Astrocyte (in vitro differentiated cells and primary cell): ENCODE results near the gene ARID5B. TPM values are rescaled to one million over a fixed set of nuclear protein-coding genes. Genes with fewer than 3 reads are reported as not detected.

Experiments used
- DNase-seq: peaks from one replicate; pipeline ENCODE4 v3.0.0-alpha.2; 2010; ENCODE audit warnings: low read depth
- FAIRE-seq: peaks from 2 replicates; lab custom pipeline; 2011; peaks lifted over from hg19 to GRCh38; lab: Jason Lieb, UNC
- H2AFZ ChIP-seq: 2 replicates; pipeline ENCODE4 v1.6.0; 2012; ENCODE audit warnings: low read depth, low read length, inconsistent platforms
- H3K27ac ChIP-seq: 2 replicates; pipeline ENCODE4 v1.5.1; 2011; ENCODE audit warnings: low read depth, low read length, inconsistent platforms
- H3K27me3 ChIP-seq: 2 replicates; pipeline ENCODE4 v1.6.0; 2011; ENCODE audit warnings: low read length, inconsistent platforms; ENCODE audit not compliant: insufficient read depth
- H3K36me3 ChIP-seq: 2 replicates; pipeline ENCODE4 v1.5.1; 2011; ENCODE audit warnings: low read length, inconsistent platforms; ENCODE audit not compliant: insufficient read depth
- H3K4me1 ChIP-seq: 2 replicates; pipeline ENCODE4 v1.5.1; 2011; ENCODE audit warnings: low read length, inconsistent platforms; ENCODE audit not compliant: insufficient read depth
- H3K4me2 ChIP-seq: 2 replicates; pipeline ENCODE4 v1.6.0; 2012; ENCODE audit warnings: low read length, inconsistent platforms
- H3K4me3 ChIP-seq: 2 replicates; pipeline ENCODE4 v1.5.1; 2011; ENCODE audit warnings: low read depth, mild to moderate bottlenecking, low read length, inconsistent platforms; ENCODE audit not compliant: insufficient read depth
- H3K79me2 ChIP-seq: 2 replicates; pipeline ENCODE4 v1.6.0; 2012; ENCODE audit warnings: mild to moderate bottlenecking, low read length, inconsistent platforms; ENCODE audit not compliant: insufficient read depth
- H3K9ac ChIP-seq: 2 replicates; pipeline ENCODE4 v1.6.0; 2012; ENCODE audit warnings: mild to moderate bottlenecking, low read length, inconsistent platforms
- H3K9me3 ChIP-seq: 2 replicates; pipeline ENCODE4 v1.5.1; 2012; ENCODE audit warnings: low read depth, mild to moderate bottlenecking, low read length, inconsistent platforms; ENCODE audit not compliant: insufficient read depth
- H4K20me1 ChIP-seq: 2 replicates; pipeline ENCODE4 v1.6.0; 2012; ENCODE audit warnings: low read length, inconsistent platforms; ENCODE audit not compliant: insufficient read depth
- H3K27ac Mint-ChIP-seq: one replicate; pipeline ENCODE4 v1.8.0; 2021; ENCODE audit warnings: mild to moderate bottlenecking, mixed read lengths; ENCODE audit not compliant: unreplicated experiment
- H3K27me3 Mint-ChIP-seq: one replicate; pipeline ENCODE4 v1.8.0; 2021; ENCODE audit warnings: low read depth, mixed read lengths; ENCODE audit not compliant: unreplicated experiment
- H3K36me3 Mint-ChIP-seq: one replicate; pipeline ENCODE4 v1.8.0; 2021; ENCODE audit warnings: low read depth, mixed read lengths; ENCODE audit not compliant: unreplicated experiment
- H3K4me1 Mint-ChIP-seq: one replicate; pipeline ENCODE4 v1.8.0; 2021; ENCODE audit warnings: low read depth, mixed read lengths; ENCODE audit not compliant: unreplicated experiment
- H3K4me3 Mint-ChIP-seq: one replicate; pipeline ENCODE4 v1.8.0; 2021; ENCODE audit warnings: mild to moderate bottlenecking, moderate library complexity, mixed read lengths; ENCODE audit not compliant: unreplicated experiment
- H3K9me3 Mint-ChIP-seq: one replicate; pipeline ENCODE4 v1.8.0; 2021; ENCODE audit warnings: mild to moderate bottlenecking, mixed read lengths; ENCODE audit not compliant: unreplicated experiment
- EZH2 ChIP-seq: IDR thresholded peaks from 2 replicates; pipeline ENCODE4 v1.6.1; 2012; ENCODE audit warnings: mild to moderate bottlenecking, low read length, inconsistent platforms; ENCODE audit not compliant: insufficient read depth
- total RNA-seq: library from RNA; stranded (reverse); gene quantifications from 2 replicates; pipeline ENCODE4 v1.2.1, GENCODE V29; 2021
- TF ChIP-seq, protein P1 (sequence below): IDR thresholded peaks from 2 replicates; pipeline ENCODE4 v1.5.1; 2011; ENCODE audit warnings: low read depth, mild to moderate bottlenecking, inconsistent platforms, low read length, moderate library complexity; ENCODE audit not compliant: insufficient read depth

ARID5B gene
- total RNA-seq, 1 donor from 2014 or later, result 66.0 TPM

DNA sequence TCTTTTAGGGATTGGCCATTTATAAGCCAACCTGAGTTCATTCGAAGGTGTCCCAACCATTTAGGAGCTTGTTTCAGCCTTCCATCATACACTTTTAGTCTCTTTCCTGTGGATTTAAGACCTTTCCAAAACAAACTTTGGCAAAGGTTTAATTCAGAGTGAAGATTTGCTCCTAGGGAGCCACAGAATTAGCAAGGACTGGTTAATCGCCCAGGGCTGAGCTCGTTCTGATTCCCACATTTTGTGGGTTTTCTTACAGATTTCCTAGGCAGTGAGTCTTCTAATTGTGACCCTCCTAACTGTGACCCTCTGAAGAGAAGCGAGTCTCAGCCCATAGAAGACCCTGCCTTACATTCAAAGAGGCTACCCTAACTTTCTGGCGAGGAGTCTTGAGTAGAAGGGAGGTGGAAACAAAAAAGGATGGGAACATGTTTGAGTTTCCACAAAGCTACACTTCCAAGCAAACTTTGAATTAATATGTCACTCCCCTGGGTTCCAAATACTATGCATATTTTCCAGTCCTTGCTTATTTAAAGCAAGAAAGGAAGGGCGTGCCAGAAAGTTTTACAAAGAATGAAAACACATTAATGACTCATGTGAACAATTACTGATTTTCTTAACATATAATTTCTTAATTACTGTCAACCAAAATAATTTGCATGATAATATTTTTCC is 118.3 kb downstream of the ARID5B start:
- no peaks in the 10 kb centered on the region for H4K20me1 ChIP-seq
- H3K9ac ChIP-seq, result peak overlapping the region; percentile 49
- H3K9me3 ChIP-seq, result no peaks in the 10 kb centered on the region
- Mint-ChIP-seq H3K36me3 (peaks cover 2% of the 10 kb centered on the region), H3K27me3 (no peaks in the 10 kb centered on the region), H3K4me3 (no peak overlapping the region), H3K9me3 (peaks cover 3% of the 10 kb centered on the region), H3K4me1 (peaks cover 14% of the 10 kb centered on the region), H3K27ac (no peak overlapping the region)
- DNase-seq, result no peak
- H2AFZ ChIP-seq, result no peak overlapping the region
- FAIRE-seq, result peak; percentile 73
- TF ChIP-seq, protein P1, sequence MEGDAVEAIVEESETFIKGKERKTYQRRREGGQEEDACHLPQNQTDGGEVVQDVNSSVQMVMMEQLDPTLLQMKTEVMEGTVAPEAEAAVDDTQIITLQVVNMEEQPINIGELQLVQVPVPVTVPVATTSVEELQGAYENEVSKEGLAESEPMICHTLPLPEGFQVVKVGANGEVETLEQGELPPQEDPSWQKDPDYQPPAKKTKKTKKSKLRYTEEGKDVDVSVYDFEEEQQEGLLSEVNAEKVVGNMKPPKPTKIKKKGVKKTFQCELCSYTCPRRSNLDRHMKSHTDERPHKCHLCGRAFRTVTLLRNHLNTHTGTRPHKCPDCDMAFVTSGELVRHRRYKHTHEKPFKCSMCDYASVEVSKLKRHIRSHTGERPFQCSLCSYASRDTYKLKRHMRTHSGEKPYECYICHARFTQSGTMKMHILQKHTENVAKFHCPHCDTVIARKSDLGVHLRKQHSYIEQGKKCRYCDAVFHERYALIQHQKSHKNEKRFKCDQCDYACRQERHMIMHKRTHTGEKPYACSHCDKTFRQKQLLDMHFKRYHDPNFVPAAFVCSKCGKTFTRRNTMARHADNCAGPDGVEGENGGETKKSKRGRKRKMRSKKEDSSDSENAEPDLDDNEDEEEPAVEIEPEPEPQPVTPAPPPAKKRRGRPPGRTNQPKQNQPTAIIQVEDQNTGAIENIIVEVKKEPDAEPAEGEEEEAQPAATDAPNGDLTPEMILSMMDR, result no peak
- no peak for TF ChIP-seq EZH2
- H3K27ac ChIP-seq, result peak overlapping the region; percentile 81
- peak overlapping the region; percentile 58 for H3K4me2 ChIP-seq
- peak overlapping the region; percentile 1 for H3K4me3 ChIP-seq
- peaks cover 27% of the 10 kb centered on the region for H3K4me1 ChIP-seq
- H3K36me3 ChIP-seq, result no peaks in the 10 kb centered on the region
- peaks cover 23% of the 10 kb centered on the region for H3K79me2 ChIP-seq
- no peaks in the 10 kb centered on the region for H3K27me3 ChIP-seq

DNA sequence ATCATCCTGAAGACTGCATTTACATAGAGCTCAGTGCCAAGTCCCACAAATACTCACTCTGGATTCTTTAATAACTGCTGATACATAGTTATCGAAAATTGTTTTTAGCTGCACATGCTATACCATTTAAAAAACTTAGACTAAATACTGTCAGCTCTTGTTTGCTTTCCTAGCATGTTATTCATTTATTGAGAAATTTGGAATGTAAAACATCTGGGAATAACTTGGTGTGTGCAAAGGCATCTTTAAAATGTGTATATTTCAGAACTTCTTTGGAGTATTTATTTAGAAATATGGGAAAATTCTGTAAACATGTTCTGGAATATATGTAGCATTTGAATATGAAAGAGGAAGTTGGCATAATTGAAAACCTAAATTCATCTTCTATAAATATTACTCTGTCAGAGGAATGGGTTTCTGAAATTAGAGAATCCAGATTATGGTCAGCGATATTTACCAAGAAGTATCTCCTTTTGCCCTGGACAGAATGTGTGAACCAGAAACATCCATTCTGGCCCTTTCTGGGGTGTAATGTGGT is 119.7 kb downstream of the ARID5B start:
- peaks cover 3% of the 10 kb centered on the region for H3K9me3 Mint-ChIP-seq
- Histone ChIP-seq H3K27ac (no peak overlapping the region), H3K4me3 (no peak overlapping the region), H4K20me1 (no peaks in the 10 kb centered on the region), H3K27me3 (no peaks in the 10 kb centered on the region), H3K9ac (no peak overlapping the region), H3K36me3 (no peaks in the 10 kb centered on the region), H2AFZ (no peak overlapping the region), H3K9me3 (no peaks in the 10 kb centered on the region), H3K79me2 (peaks cover 18% of the 10 kb centered on the region), H3K4me1 (peaks cover 33% of the 10 kb centered on the region), H3K4me2 (no peak overlapping the region)
- no peak overlapping the region for H3K27ac Mint-ChIP-seq
- H3K4me3 Mint-ChIP-seq, result no peak overlapping the region
- peaks cover 18% of the 10 kb centered on the region for H3K4me1 Mint-ChIP-seq
- DNase-seq (no peak), FAIRE-seq (no peak)
- H3K27me3 Mint-ChIP-seq, result no peaks in the 10 kb centered on the region
- TF ChIP-seq, protein P1, result no peak
- TF ChIP-seq EZH2, result no peak
- peaks cover 2% of the 10 kb centered on the region for H3K36me3 Mint-ChIP-seq
